ENCODE measurements around the gene RTN4RL1. TPM values are rescaled to one million over a fixed set of nuclear protein-coding genes. Genes with fewer than 3 reads are reported as not detected.

RTN4RL1 gene
- total and polyA plus RNA-seq, 7 donors: under 0.01 to 0.71 (median 0.48) TPM; not detected in 1

DNA sequence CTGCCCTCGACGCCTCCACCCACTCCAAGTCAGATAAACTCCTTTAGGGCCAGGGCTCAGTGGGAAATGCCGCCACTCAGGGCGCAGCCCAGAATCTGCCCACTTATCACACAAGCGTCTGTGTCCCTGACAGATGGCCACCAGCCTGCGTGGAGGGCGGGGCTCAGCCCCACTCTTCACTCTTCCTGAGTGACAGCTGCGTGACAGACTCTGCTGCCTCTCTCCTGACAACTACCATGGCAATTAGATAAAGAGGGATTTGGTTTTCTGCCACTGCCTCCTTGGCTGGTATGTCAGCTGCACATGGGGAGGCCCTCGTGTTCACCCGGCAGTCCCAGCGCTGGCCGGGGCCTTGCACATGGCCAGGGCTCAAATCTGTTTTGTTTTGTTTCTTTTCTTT lies 96.2 kb downstream of the RTN4RL1 start:
- H3K27me3 ChIP-seq: no peaks in the 10 kb centered on the region
- WGBS, 2 donors: 54 to 79% methylated on average over 12 of the region's 12 CpGs
- H3K9me3 ChIP-seq: no peaks in the 10 kb centered on the region
- no peak overlapping the region for H3K27ac ChIP-seq
- no peak for DNase-seq
- peaks cover 0 to 12% (median 9%) of the 10 kb centered on the region in 4 donors for H3K4me1 ChIP-seq
- H3K4me3 ChIP-seq: no peak overlapping the region
- H3K36me3 ChIP-seq: no peaks in the 10 kb centered on the region
- intact Hi-C loops (cut with DNase I): no loop called here
- TF ChIP-seq, protein P1, sequence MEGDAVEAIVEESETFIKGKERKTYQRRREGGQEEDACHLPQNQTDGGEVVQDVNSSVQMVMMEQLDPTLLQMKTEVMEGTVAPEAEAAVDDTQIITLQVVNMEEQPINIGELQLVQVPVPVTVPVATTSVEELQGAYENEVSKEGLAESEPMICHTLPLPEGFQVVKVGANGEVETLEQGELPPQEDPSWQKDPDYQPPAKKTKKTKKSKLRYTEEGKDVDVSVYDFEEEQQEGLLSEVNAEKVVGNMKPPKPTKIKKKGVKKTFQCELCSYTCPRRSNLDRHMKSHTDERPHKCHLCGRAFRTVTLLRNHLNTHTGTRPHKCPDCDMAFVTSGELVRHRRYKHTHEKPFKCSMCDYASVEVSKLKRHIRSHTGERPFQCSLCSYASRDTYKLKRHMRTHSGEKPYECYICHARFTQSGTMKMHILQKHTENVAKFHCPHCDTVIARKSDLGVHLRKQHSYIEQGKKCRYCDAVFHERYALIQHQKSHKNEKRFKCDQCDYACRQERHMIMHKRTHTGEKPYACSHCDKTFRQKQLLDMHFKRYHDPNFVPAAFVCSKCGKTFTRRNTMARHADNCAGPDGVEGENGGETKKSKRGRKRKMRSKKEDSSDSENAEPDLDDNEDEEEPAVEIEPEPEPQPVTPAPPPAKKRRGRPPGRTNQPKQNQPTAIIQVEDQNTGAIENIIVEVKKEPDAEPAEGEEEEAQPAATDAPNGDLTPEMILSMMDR (IDR thresholded peaks at IDR 0.05): no peak
- TF ChIP-seq EP300 (IDR thresholded peaks at IDR 0.05): no peak
- TF ChIP-seq POLR2A (IDR thresholded peaks at IDR 0.05): no peak
- no peak for TF ChIP-seq POLR2AphosphoS5 (IDR thresholded peaks at IDR 0.05)

DNA sequence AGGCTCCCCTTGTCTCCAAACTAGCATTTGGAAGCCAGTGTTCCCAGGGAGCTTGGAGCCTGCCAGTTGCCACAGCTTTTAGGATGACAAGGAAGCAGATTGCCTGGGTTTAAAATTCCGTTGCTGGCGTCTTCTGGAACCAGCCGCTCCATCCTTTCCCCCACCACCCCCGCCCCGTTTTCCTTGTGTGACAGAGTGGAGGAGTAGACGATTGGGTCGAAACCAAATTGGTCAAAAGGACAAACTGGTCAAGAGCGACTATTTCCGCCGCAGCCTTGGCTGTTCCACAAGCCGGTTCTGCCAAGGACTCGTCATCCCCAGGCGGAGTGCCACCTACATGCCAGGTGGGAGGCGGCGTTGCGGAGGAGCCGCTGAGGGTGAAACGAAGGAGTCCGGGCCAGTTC lies 104.2 kb downstream of the RTN4RL1 start:
- Histone ChIP-seq H3K27ac (no peak overlapping the region), H3K4me3 (no peak overlapping the region), H3K27me3 (peaks cover 0 to 13% (median 0%) of the 10 kb centered on the region in 3 donors), H3K4me1 (no peaks in the 10 kb centered on the region), H3K36me3 (no peaks in the 10 kb centered on the region), H3K9me3 (no peaks in the 10 kb centered on the region)
- WGBS, 2 donors: 92 to 93% methylated on average over 19 of the region's 19 CpGs
- no peak for DNase-seq
- TF ChIP-seq, protein P1 (IDR thresholded peaks at IDR 0.05): no peak
- TF ChIP-seq POLR2A (IDR thresholded peaks at IDR 0.05) (no peak), EP300 (IDR thresholded peaks at IDR 0.05) (no peak), POLR2AphosphoS5 (IDR thresholded peaks at IDR 0.05) (no peak)
- intact Hi-C loops (cut with DNase I): no loop called here

DNA sequence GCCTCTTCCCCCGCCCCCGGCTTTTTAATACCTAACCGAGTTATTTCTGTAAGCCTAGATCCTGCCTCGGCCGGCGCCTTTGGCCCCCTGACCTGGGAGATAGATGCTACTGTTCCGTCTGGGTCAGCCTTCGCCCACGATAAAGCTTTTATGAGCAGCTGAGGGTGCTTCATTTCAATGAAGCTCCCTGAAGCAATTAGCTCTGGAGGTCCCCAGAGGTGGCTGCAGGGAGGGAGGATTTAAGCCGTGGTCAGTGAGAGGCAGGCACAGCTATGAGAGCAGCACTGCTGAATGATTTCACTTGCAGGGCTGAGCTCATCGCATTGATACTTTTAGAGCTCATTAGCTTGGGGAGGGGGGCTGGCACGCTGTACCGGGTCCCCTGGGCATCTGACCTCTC lies 105.9 kb downstream of the RTN4RL1 start:
- Histone ChIP-seq H3K27me3 (peaks cover 0 to 29% (median 0%) of the 10 kb centered on the region in 3 donors), H3K9me3 (no peaks in the 10 kb centered on the region), H3K27ac (no peak overlapping the region), H3K4me1 (no peaks in the 10 kb centered on the region), H3K4me3 (no peak overlapping the region), H3K36me3 (no peaks in the 10 kb centered on the region)
- TF ChIP-seq, protein P1 (IDR thresholded peaks at IDR 0.05): no peak
- TF ChIP-seq POLR2AphosphoS5 (IDR thresholded peaks at IDR 0.05): no peak
- no peak for DNase-seq
- 76 to 80% methylated on average over 13 of the region's 13 CpGs for WGBS, 2 donors
- intact Hi-C loops (cut with DNase I): no loop called here

DNA sequence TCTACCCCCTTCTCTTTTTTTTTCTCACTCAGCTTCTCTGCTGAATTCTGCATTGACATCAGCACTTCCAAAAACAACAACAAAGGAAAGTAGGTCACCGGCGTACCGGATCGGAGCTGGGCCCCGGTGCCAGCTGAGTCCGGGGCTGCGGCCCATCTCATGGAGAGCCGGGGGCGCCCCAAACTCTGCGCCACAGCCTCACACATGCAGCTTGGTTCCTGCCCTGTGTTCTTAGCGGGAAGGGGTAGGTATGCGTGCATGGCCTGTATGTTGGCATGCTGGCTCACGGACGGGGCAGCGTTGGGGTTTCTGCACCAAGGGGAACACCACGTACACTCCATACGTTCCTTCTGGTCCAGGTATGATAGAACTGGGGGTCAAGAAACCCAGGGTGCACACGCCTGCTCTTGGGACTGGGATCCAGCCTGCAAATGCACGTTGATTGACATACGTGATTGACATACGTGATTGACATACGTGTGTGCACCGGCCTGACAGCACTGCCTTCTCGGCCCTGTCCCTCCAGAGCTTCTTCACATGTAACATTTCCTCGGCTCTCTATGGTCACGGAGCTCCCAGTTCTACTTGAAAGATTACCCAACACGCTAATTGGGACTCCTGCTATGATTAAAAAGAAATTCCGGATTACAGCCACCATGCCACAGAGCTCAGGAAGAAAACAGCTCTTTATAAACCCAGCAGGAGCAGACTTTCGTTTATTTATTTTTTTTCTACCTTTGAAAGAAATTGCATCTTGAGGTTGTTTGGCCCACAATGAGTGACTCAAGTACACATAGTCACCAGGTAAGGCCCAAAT lies 106.6 kb downstream of the RTN4RL1 start:
- intact Hi-C loops (cut with DNase I): no loop called here
- Histone ChIP-seq H3K27ac (no peak overlapping the region), H3K9me3 (no peaks in the 10 kb centered on the region), H3K27me3 (peaks cover 0 to 35% (median 1%) of the 10 kb centered on the region in 3 donors), H3K4me3 (no peak overlapping the region), H3K36me3 (no peaks in the 10 kb centered on the region), H3K4me1 (no peaks in the 10 kb centered on the region)
- no peak for DNase-seq
- TF ChIP-seq EP300 (IDR thresholded peaks at IDR 0.05) (no peak), POLR2A (IDR thresholded peaks at IDR 0.05) (no peak), POLR2AphosphoS5 (IDR thresholded peaks at IDR 0.05) (no peak)
- TF ChIP-seq, protein P1 (IDR thresholded peaks at IDR 0.05): no peak
- 94 to 95% methylated on average over 29 of the region's 29 CpGs for WGBS, 2 donors
